ENCODE results near the gene SLC19A2. TPM values are rescaled to one million over a fixed set of nuclear protein-coding genes. Genes with fewer than 3 reads are reported as not detected.

SLC19A2 gene
- polyA plus RNA-seq, 1 experiment: 6.0 TPM

DNA sequence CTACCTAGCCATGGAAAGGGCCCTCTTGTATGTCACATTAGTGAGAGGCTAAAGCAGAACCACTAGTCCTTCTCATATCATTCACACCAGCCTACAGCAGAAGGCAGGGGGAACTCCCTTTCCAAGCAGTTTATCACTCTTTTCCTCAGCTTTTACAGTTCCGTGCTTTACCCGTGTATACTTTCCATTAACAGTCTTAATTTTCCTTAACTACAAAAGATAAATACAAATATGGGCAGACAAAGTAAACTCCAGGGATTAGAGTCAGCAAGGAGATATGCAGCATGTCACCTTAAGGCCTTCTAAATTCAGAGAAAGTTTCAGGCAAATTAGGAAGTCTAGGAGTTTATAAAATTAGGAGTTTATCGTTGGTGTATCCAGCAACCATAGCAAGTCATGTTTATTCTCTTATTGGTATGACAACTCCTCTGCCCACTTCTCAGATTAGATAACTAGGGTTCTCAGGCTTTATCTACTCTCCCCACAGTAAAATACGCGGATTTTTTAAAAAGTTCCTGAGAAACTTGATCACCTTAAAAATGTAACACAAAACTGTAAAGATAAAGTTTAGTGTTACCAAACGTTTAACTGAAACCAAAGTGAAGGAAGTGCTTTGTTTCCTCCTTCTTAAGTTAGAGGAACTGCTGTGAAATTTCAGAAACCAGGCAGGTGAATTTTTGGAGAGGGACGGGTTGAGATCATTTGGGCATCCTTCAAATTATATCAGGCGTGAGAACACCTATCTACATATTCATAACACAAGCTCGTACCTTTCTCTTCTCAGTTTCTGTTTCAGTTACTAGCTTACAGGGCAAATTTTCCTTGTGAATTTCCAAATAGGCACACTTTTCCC, 42.7 kb upstream of the SLC19A2 start:
- ChIA-PET POLR2A (no interaction called here), CTCF (interaction anchor here (0.8 kb wide), 1 partner anchor 18 kb away, joined by 3 read pairs; no protein-coding TSS in a partner anchor)
- H3K4me3 ChIP-seq (ENCODE audit: low read depth, low read length): no peak overlapping the region
- peaks cover 4% of the 10 kb centered on the region for H3K27me3 ChIP-seq (ENCODE audit: control insufficient read depth, insufficient read depth, low read length)
- H3K9me3 ChIP-seq (ENCODE audit: control insufficient read depth, insufficient read depth, low read length): no peaks in the 10 kb centered on the region
- no peak overlapping the region for H3K27ac ChIP-seq (ENCODE audit: low read depth, low read length)
- DNase-seq (ENCODE audit: low read depth, low spot score): no peak
- TF ChIP-seq, protein P1, sequence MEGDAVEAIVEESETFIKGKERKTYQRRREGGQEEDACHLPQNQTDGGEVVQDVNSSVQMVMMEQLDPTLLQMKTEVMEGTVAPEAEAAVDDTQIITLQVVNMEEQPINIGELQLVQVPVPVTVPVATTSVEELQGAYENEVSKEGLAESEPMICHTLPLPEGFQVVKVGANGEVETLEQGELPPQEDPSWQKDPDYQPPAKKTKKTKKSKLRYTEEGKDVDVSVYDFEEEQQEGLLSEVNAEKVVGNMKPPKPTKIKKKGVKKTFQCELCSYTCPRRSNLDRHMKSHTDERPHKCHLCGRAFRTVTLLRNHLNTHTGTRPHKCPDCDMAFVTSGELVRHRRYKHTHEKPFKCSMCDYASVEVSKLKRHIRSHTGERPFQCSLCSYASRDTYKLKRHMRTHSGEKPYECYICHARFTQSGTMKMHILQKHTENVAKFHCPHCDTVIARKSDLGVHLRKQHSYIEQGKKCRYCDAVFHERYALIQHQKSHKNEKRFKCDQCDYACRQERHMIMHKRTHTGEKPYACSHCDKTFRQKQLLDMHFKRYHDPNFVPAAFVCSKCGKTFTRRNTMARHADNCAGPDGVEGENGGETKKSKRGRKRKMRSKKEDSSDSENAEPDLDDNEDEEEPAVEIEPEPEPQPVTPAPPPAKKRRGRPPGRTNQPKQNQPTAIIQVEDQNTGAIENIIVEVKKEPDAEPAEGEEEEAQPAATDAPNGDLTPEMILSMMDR (IDR thresholded peaks at IDR 0.05; ENCODE audit: low read depth, low read length): no peak

DNA sequence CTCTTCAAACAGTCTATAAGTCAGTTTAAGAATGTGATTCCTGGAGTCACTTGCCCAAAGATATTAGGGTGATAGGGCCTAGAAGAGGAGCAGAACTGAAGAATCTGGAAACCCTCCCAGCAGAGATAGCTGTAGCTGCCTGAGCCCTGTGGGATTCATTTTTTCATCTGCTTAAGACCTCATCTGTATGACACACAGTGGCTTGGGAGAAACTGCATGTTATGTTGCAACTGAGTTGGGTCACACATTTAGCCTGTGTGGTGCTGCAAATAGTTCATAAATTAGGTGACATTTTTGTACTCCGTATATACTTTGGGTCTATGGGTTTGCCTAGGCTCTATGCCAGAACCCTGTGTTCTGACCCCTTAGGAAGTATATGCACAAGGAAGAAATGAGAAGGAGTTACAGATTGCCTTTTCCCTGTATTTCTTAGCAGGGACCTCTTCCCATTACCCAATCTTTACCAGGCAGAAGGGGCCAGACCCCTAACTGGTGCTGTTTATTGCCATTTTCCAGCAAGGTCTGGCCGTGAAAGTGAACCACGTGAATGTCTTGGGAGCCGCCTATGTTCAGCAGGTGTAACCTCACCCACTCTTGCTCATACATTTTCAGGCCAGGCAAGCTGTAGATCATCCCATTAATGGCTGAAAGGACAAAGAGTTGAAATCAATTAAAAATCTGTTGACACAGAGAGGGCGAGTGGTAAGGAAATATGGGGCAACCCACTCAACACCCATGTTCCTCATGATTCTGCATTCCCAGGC, 41.9 kb upstream of the SLC19A2 start:
- TF ChIP-seq, protein P1 (IDR thresholded peaks at IDR 0.05; ENCODE audit: low read depth, low read length): no peak
- no peaks in the 10 kb centered on the region for H3K9me3 ChIP-seq (ENCODE audit: control insufficient read depth, insufficient read depth, low read length)
- no peak overlapping the region for H3K27ac ChIP-seq (ENCODE audit: low read depth, low read length)
- H3K4me3 ChIP-seq (ENCODE audit: low read depth, low read length): no peak overlapping the region
- no peak for DNase-seq (ENCODE audit: low read depth, low spot score)
- CTCF ChIA-PET: no interaction called here
- POLR2A ChIA-PET: no interaction called here
- H3K27me3 ChIP-seq (ENCODE audit: control insufficient read depth, insufficient read depth, low read length): peaks cover 4% of the 10 kb centered on the region

DNA sequence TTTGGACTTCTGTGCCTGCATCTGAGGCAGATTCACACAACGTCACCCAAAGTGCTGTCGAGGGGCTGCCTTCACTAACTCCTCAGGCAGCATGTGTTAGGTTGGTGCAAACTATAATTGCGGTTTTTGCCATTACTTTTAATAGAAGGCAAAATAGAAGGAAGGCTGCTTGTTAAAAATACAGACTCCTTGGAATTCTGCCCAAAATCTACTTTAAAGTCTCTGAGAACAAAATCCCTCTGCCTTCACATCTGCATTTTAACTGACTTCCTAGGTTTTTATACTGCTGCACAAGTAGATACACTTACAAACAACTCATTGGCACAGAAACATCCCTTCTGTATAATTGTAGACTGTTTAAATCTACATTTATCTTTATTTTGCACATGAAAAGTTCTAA, 41.3 kb upstream of the SLC19A2 start:
- Histone ChIP-seq H3K4me3 (ENCODE audit: low read depth, low read length) (no peak overlapping the region), H3K9me3 (ENCODE audit: control insufficient read depth, insufficient read depth, low read length) (no peaks in the 10 kb centered on the region), H3K27ac (ENCODE audit: low read depth, low read length) (no peak overlapping the region), H3K27me3 (ENCODE audit: control insufficient read depth, insufficient read depth, low read length) (peaks cover 4% of the 10 kb centered on the region)
- no peak for DNase-seq (ENCODE audit: low read depth, low spot score)
- TF ChIP-seq, protein P1 (IDR thresholded peaks at IDR 0.05; ENCODE audit: low read depth, low read length): no peak
- CTCF ChIA-PET: no interaction called here
- POLR2A ChIA-PET: no interaction called here

DNA sequence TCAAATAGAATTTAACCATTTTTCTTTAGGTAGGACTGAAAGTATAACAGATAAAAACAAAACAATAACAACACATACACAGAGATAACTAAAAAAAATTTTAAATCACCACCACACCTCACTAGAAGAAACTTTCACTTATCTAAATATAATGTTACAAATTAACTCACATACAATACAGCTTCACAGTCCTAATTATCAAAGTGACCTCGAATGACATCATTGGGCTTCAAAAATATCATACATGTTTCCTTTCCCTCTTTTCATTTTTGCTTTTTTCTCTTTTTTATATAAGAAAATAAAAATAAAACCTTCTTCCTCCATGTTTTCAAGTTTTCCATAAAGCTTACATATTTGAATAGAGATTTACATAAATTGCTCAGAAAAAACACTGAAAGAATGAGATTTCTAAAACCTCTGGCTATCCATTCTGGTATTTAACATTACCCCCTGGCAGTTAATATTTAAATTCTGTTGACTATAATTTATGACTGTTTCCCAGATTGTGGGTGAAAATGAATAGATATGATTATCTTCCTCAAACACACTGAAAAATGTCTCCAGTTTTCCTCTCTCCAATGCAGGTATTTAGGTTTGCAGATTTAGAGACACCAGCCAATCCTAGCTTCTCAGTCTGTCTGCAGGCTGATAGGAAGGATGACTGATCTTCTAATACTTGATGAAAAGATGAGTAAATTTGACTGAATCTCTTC, 40.5 kb upstream of the SLC19A2 start:
- H3K9me3 ChIP-seq (ENCODE audit: control insufficient read depth, insufficient read depth, low read length): no peaks in the 10 kb centered on the region
- H3K27me3 ChIP-seq (ENCODE audit: control insufficient read depth, insufficient read depth, low read length): peaks cover 4% of the 10 kb centered on the region
- no peak overlapping the region for H3K27ac ChIP-seq (ENCODE audit: low read depth, low read length)
- no peak overlapping the region for H3K4me3 ChIP-seq (ENCODE audit: low read depth, low read length)
- TF ChIP-seq, protein P1 (IDR thresholded peaks at IDR 0.05; ENCODE audit: low read depth, low read length): no peak
- no peak for DNase-seq (ENCODE audit: low read depth, low spot score)
- ChIA-PET POLR2A (no interaction called here), CTCF (no interaction called here)
